Stimulated activated CD4-positive, alpha-beta T cell treated with anti-CD3 and anti-CD28 coated beads, Interleukin-2, amount 100 ng/mL, for 4 hours (primary cell): Measurements from ENCODE around the gene ANTKMT.
"Not testable (repeated sequence)": the region's sequence is repeated elsewhere in the genome, so short reads cannot be mapped to it uniquely, and the experiment has no call there.

Experiments used
- DNase-seq: peaks from one replicate; pipeline ENCODE4 v3.0.0-alpha.2; 2020; ENCODE audit warnings: low read depth

ANTKMT gene

DNA sequence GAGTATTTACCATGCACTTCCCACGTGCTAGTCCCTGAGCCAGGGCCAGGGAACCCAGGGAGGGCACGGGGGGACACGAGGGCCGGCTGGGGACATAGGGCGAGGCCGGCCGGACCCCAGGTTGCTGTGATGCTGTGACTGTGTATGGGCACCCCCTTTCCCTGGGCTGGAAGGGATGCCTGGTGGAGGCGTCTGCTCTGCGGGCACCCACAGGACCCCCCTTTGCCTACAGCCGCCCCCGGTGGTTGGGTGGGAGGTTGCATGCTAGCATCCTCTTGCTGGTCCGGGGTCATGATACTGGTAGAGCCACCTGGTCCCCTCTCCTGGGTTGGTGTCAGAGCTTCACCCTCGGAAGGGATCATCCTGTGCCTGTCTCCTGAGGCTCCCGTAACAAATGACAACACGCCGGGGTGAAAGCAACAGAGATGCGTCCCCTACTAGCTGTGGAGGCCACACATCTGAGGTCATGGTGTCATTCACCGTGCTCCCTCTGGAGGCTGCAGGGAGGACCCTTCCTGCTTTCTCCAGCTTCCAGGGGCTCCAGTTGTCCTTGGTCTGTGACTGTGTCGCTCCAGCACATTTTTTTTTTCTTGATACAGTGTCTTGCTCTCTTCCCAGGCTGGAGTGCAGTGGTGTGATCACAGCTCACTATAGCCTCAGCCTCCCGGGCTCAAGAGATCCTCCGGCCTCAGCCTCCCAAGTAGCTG lies 23.0 kb downstream of the ANTKMT start:
- DNase-seq = no peak

DNA sequence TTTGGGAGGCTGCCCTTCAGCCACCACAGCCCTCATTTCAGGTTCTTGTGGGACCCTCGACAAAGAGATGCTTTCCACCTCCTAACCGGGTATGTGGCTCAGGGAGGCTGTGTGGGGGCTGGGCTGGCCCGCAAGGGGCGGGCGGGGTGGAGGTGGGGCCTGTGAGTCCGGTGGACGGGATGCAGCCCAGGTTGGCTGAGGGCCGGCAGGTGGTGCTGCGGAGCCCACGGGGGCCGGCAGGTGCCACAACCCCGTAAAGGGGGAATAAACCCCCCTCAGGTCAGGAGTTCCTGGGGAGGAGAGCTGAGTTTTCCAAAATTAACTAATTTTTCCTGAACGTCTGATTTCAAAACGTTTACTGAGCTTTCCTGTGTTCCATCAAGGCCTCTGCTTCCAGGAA lies 24.8 kb downstream of the ANTKMT start:
- DNase-seq = no peak

DNA sequence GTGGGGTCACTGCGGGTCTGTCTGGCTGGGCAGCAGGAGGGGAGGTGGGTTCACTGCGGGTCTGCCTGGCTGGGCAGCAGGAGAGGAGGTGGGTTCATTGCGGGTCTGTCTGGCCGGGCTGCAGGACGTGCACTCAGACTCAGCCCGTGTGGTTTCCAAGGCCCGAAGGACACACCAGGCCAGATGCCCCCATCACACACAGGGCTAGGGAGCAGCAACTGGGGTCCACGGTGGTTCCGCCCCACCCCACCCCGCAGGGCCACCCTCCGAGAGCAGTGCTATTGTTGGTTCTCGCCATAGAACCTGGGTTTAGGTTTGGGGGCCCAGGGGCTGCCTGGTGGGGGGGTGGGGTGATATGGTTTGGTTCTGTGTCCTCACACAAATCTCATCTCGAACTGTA lies 25.7 kb downstream of the ANTKMT start:
- no peak for DNase-seq

DNA sequence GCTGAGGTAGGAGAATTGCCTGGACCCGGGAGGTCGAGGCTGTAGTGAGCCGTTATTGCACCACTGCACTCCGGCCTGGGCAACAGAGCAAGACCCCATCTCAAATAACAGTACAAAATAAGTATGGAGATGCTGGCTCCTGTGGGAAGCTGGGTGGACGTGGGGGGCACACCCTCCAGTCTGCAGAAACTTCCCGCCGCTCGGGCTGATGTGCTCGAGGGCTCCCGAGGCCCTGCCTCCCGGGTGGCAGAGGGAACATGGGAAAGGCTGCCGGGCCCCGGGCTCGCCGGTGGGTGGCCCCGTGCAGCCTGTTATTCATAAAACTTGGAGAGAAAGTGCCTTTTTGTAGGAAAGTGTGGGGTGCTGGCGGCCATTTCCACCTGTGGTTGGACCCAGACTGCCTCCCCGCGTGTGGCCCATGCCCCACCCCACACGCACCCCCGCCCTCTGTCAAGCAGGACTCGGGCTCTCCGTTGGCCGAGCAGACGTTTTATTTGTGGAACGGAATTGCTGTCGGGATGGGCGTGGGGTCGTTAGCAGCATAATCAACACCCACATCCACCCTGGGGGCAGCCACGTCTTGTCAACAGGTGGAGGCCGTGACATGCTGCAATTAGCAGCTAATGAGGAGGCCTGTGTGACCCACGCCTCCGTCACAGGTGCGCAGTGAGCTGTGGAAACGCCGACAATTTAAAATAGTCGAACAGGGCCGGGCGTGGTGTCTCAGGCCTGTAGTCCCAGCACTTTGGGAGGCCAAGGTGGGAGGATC lies 27.2 kb downstream of the ANTKMT start:
- no peak for DNase-seq

DNA sequence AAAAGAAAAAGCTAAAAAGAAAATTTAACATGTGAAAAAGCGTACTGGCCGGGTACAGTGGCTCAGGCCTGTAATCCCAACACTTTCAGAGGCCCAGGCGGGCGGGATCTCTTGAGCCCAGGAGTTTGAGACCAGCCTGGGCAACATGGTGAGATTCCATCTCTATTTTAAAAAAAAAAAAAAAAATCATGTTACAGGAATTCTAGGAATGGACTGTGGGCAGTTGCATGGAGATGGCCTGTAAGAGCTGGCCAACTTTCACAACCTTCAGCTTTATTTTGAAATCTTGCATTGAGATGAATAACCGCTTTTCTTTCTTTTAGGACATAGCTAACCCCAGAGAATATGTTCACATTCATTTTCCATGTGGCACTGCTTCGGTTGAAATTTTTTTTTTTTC lies 28.1 kb downstream of the ANTKMT start:
- no peak for DNase-seq

DNA sequence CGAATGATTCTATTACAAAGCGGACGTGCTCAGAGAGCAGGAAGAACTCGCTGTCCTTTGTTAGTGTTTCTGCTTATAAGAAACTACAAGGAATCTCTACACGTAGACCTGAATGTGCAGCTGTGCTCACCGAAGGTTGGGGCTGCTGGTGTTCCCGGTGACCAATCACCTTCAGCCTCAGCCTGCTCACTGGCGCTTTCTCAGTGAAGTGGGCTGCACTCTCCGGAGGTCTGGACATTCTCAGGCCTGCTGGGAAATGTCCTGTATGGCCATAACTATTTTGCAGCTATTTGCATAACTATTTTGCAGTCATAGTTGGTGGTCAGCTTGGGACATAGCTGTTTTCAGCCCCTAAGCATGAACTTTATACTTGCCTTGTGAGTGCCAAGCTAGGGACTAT lies 29.5 kb downstream of the ANTKMT start:
- no peak for DNase-seq

DNA sequence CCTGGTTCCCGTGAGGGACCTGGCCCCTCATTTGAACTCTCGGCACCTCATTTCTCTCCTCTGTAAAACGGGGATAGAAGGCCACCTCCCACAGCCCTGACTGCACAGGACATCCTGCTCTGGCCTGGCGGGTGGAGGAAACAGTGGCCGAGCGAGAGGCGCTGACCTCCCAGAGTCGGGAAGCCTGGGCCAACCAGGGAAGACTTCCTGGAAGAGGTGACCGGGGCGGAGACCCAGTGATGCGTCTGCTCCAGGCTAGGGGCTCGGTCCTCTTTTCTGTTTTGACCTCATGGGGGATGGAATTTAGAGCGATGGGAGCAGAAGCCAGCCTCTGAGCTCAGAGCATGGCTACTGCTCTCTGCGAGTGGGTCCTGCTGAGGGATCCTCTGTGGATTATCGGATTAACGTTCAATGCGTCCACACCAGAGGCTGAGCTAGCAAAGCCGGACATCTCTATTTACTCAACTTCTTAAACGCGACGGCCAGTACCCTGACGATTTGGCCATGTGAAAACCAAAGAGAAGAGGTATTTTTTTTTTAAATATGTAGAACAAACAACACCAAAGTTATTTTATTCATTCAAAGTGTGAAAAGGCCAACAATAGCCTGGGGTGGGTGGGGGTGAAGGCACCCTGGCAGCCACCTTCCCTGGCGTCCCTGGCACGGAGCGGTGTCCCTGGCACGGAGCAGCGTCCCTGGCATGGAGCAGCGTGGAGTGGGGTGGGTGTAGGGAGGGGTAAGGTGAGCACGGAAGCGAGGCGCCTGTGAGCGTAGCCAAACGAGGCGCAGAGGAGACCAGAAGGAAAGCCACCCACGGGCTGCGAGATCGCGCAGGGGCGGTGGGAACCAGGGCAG lies 30.4 kb downstream of the ANTKMT start:
- DNase-seq = no peak

DNA sequence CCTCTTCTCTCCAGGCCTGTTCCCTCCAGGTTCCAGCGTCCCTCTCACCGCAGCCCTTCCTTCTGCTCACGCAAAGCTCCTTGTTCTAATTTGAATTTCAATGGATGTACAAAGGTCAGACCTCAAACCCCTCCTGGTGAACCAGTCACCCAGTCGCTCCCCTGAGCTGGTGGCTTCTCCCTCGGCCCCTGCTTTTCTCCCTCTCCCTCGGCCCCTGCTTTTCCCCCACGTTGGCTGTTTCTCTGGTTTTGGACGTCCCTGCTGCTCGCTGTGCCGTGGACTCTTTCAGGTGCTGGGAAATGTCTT lies 31.0 kb downstream of the ANTKMT start:
- no peak for DNase-seq

DNA sequence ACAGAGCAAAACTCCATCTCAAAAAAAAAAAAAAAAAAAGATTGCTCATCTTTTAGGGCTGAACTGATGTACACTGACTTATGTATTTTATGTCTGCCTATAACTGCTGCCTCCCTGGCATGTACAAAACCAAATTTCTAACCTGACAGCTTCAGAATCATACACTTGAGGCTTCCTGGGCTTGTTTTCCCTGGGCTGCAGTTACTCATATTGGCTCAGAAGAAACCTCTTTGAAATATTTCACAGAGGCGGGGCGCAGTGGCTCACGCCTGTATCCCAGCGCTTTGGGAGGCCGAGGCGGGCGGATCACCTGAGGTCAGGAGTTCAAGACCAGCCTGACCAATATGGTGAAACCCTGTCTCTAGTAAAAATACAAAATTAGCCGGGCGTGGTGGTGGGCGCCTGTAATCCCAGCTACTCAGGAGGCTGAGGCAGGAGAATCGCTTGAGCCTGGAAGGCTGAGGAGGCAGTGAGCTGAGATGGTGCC lies 33.2 kb downstream of the ANTKMT start:
- DNase-seq = not testable (repeated sequence)

DNA sequence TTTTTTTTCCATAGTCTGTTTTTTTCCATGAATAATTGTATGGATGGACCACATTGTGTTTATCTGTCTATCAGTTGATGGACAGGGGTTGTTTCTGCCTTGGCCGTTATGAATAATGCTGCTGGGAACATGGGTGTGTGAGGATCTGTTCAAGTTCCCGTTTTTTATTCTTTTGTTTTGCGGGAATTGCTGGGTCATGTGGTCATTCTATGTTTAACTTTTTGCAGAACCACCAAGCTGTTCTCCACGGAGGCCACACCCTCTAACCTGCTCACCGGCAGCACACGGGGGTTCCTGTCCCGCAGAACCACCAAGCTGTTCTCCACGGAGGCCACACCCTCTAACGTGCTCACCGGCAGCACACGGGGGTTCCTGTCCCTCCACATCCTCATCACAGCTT lies 33.7 kb downstream of the ANTKMT start:
- DNase-seq = no peak

DNA sequence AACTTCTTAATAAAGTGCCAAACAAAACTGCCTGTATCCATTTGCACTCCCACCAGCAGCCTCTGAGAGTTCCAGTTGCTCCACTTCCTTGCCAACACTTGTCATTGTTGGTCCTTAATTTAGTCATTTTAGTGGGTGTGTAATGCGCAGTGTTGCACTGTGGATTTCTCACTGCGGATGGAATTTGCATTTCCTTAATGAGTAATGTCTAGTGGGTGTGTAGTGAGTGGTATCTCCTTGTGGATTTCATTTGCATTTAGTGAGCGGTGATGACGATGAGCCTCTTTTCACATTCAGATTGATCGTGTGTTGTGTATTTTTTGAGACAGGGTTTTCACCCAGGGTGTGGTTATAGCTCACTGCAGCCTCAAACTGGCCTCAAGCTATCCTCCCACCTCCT lies 35.5 kb downstream of the ANTKMT start:
- no peak for DNase-seq

DNA sequence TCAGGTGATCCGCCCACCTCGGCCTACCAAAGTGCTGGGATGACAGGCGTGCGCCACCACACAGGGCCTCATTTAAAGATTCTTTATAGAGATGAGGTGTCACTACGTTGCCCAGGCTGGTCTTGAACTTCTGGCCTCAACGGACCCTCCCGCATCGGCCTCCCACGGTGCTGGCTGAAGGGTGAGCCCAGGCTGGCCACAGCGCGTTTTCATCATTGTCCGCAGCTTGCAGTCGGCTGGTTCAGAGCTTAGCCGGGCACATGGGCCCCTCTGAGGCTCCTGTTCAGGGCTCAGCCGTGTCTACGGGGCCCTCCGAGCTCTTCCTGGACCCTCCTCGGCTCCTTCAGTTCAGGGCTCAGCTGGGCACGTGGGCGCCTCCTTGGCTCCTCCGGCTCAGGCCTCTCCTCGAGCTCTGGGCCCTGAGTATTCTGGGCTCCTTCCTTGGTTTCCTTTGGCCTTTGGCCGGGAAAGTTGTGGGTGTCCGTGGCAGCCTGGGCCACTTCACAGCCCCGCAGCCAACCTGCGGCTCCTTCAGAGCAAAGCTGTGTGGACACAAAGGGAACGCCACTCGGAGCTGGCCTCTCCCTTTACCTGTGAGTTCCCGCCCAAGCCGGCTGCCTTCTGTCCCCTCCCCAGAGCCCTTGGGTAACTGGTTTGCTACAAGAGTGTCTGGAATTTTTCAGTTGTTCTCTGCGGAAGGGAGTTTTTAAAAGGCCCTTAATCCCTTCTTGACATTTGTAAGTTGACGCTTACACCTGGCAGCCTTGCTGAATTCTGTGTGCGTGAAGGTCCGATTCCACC lies 38.4 kb downstream of the ANTKMT start:
- DNase-seq = no peak

DNA sequence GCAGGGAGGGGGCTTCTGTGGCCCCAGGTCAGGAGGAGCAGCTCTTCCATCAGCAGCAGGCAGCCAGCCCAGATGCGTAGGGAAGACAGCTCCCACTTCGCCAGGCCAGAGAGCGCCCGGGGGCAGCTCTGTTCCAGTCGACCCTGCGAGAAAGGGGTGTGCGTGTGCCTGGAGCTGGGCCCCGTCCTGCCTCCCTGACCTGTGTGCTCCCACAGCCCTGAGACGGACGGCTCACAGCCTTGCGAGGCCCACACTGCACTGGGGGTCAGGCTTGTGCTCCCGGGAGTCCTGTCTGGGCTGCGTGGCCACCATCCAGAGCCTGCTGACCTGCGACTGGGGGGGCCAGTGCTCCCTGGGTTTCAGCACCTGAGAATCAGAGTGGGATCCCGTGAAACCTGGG lies 39.1 kb downstream of the ANTKMT start:
- no peak for DNase-seq

DNA sequence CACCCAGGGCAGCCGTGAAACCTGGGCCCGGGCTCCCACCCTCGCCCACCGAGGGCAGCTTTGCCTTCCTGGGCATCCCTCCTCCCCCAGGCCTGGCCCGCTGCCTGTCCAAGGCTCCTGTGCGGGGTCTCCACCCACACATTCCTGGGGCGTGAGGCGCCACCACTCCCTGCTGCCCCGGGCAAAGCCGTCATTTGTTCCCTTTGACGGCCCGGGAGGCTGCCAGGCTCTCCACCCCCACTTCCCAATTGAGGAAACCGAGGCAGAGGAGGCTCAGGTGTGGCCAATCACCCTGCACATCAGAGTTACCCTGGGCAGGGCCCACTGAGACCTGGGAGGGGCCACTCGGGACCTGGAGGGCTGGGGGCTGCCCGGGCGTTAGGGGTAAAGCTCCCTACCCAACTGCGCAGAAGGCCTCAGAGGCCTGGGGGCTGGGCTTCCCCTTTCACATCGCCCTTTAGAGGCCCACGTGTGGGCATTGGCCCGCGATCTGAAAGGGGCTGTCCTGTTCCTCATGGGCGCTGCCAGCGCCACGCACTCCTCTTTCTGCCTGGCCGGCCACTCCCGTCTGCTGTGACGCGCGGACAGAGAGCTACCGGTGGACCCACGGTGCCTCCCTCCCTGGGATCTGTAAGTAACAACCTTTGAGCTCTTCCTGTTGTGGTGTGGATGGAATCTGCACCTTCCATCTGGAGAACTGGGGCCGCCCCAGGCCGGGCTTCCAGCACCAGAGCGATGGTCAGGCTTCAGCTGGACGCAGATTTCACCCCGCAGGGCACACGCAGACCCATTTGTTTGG lies 39.8 kb downstream of the ANTKMT start, which contains the start of gene MSLN:
Gene MSLN (plus strand): TSS at position 190 of the 799 bp plus-strand sequence. CDS start 1,947 bp downstream, outside the sequence.
- DNase-seq = no peak

DNA sequence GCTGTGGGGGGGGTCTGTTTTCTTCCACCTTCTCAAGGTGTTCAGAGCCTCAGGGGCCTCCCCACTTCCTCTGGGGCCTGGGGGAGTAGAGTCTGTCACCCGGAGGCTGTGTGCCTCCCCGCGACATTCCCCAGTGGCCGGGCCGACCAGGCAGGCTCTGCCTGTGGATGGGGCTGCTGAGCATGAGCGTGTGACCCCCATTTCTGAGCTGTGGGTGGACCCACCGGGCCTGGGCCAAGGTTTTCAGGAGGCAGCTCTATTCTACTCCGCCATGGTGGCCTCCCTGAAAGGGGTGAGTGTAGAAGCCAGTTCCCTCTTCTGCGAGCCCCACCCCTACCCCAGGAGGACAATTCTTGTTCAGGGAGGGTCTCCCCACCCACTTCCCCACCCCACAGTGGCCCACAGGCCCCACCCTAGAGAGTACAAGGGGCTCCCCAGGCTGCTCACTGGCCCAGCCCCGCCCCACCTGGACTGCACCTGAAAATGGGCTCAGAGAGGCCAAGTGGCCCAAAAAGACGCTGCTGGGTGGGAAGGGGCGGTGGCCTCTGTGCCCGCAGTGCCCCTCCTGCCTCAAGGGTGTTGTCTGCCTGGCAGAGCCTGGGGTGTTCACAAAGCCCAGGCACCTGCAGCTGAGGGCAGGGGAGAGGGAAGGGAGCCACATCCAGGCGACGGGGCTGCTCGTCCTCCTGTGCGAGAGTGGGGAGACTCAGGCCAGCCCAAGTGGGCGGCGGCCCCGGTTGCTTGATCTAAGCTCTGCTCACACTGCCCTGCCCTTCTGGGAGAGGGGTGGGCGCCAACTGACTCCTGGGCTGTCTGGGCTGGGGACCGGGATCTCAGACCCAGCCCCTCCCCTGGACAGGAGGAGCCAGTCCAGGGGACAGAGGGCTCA lies 40.9 kb downstream of the ANTKMT start:
- no peak for DNase-seq

DNA sequence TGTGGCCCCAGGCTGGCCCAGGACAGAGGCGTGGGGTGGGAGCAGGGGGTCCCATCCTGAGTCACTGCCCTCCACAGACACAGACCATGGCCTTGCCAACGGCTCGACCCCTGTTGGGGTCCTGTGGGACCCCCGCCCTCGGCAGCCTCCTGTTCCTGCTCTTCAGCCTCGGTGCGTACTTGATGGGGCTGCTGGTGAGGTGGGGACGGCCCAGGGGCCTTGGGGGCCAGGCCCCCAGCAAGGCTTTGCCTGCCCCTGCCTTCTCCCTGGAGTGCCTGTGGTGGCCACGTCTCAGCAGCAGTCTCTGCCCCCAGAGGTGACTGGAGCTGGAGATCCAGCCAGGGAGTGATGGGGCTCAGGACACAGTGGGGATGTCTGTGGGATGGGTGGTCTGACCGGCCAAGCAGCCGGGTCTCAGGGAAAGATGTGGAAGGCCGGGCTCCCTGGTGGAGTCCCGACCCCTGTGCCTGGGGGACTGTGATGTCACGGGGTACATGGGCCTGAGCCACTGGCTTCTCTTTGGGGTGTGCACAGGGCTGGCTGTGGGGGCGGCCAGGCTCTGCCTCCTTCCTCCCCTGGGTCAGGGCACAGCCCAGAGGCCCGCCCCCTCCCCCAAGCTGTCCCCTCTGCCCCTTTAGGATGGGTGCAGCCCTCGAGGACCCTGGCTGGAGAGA lies 41.8 kb downstream of the ANTKMT start:
- no peak for DNase-seq

DNA sequence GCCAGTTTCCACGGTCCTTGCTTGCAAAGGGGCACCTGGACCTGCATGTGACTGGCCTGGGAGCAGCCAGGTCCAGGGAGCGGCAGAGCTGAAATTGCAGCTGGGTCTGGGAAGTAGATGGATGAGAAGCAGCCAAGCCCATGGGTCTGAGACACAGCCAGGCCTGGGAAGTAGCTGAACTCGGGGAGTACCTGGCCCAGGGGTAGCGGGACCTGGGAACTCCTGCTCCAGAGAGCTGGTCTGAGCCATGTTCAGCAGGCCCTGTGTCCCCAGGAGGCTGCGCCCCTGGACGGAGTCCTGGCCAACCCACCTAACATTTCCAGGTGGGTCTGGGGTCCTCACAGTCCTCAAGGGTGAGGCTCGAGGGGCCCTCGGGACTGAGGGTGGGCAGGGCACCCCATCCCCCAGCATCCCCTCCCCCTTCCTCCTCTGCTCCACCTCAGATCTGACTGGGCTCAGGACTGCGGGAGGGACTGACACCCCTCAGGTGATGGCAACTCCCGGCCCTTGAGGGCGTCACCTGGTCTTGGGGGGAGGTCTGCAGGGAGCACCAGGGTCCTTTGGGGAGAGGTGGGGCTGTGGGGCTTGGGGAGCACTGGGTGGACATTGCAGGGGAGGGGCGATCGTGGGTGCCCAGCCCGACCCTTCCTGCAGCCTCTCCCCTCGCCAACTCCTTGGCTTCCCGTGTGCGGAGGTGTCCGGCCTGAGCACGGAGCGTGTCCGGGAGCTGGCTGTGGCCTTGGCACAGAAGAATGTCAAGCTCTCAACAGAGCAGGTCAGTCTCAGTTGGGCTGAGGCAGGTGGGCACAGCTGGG lies 42.6 kb downstream of the ANTKMT start:
- DNase-seq = no peak

DNA sequence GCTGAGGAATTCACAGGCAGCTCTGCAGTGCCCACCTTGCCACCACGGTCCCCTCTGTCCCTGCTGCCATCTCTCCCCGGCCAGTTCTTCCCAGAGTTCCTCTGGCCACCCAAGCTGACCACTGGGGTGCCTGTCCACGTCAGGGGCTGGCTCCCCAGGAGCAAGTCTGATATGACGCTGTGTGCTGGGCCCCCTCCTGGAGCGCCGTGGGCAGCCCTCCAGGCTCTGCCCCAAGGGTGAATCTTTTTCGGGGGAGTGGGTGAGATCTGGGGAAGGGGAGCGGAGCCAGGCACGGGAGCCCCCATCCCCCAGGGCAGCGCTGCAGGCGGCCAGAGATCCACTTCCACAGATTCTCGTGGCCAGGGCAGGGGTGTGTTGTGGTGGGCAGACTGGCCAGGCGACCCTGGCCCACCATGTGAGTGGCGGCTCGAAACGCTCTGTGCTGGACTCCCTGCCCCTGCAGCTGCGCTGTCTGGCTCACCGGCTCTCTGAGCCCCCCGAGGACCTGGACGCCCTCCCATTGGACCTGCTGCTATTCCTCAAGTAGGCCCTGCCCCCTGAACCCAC lies 43.3 kb downstream of the ANTKMT start:
- no peak for DNase-seq
